Activated CD4-positive, alpha-beta T cell treated with anti-CD3 and anti-CD28 coated beads, Interleukin-2, amount 50 U/mL, for 1 hour (primary cell): ENCODE measurements around the gene SELENOH.
"Not testable (repeated sequence)": the region's sequence is repeated elsewhere in the genome, so short reads cannot be mapped to it uniquely, and the experiment has no call there.

ENCODE experiments used
- DNase-seq: peaks from one replicate; pipeline ENCODE4 v3.0.0-alpha.2; 2020

SELENOH gene, protein sequence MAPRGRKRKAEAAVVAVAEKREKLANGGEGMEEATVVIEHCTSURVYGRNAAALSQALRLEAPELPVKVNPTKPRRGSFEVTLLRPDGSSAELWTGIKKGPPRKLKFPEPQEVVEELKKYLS

DNA sequence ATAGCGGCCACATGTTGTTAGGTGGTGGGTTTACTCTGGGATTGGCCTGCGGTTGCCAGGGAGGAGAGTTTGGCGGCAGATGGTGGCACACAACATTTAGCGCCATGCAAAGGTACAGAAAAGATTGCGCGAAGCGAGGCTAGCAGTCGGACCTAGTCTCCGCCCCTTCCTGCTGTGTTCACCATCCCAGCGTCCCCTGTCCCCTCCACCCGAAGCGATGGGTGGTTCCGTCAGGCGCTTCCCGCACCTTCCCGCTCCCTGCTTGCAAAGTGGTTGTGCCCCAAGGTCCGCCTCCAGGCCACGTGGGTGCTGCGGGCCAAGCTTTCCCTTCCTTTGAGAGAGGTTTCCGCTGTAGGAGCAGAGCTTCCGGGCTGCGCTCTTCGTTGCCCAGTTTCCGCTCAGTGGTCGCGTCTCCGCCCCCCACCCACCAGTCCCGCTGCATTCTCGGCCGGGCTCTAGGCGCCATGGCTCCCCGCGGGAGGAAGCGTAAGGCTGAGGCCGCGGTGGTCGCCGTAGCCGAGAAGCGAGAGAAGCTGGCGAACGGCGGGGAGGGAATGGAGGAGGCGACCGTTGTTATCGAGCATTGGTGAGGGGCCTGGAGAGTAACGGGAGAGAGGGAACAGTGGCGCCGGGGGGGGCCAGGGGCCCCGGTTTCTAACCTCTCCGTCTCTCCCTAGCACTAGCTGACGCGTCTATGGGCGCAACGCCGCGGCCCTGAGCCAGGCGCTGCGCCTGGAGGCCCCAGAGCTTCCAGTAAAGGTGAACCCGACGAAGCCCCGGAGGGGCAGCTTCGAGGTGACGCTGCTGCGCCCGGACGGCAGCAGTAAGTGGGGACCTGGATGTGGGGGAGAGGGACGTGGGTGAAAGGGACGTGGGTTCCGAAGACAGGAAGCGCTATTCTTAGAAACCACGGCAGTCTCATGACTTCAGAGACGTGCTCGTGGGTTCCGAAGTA is at the start of gene SELENOH:
Gene SELENOH, plus strand, starts transcription at position 360 of the 955 bp plus-strand sequence. Its CDS starts 105 bp downstream, at position 465.
- peak; percentile 90 for DNase-seq

DNA sequence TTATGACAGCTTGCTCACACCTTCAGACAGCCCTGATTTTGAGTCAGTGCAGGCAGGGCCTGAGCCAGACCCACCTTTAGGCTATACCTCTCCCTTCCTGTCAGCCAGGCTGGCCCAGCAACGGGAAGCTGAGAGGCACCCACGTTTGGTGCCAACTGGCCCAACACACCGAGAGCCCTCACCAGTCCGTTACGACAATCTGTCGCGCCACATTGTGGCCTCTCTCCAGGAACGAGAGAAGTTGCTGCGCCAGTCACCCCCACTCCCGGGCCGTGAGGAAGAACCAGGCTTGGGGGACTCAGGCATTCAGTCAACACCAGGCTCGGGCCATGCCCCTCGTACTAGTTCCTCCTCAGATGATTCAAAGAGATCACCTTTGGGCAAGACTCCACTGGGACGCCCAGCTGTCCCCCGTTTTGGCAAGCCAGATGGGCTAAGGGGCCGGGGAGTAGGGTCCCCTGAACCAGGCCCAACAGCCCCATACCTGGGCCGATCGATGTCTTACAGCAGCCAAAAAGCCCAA is 42.4 kb upstream of the SELENOH start:
- no peak for DNase-seq

DNA sequence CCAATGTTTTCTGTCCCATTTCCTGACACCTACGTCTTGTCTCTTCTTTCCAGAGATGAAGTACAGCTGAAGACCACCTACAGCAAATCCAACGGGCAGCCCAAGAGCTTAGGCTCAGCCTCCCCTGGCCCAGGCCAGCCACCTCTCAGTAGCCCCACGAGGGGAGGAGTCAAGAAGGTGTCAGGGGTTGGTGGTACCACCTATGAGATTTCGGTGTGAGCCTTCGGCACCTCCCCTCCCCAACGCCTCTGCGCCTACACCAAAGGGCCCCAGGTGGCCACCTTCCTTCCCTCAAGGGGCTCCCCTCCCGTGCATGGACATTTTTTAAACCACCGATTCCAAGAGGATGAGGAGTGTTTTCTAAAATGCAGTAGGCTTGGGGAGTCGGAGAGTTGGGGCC is 41.5 kb upstream of the SELENOH start:
- no peak for DNase-seq

DNA sequence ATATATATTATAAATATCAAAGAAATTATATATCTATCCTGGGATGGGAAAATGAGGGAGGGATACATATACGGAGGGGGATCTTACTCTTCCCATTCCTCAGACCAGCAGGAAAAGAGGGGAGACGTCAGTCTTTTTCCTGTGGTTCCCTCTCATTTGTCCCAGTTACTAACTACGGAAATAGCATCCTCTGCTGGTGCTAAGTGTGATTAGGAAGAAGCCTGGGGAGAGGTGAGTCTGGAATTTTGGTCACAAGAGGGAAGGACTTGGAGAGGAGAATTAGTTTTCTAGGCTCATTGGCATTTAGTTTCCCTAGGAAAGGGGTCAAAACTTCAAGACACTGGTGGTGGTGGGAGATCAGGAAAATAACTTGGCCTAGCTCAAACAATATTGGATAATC is 40.9 kb upstream of the SELENOH start:
- DNase-seq, result no peak

DNA sequence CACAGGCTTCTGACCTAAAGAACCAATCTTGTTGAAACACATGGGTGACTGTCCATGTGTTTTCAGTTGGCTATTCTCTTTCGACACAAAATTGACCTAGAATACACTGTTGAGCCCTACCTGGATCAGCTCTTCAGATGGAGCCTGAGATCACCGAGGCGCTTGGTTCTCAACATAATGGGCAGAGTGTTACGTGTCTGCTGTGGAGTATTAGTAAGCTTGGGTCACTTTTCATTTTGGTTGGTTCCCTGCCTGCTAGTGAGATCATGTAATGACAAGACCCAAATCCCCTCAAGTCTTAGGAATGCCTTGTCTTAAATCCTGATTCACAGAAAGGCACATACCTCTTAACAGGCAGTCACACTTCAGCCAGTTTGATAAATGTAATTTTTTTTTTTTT is 38.0 kb upstream of the SELENOH start:
- DNase-seq, result no peak

DNA sequence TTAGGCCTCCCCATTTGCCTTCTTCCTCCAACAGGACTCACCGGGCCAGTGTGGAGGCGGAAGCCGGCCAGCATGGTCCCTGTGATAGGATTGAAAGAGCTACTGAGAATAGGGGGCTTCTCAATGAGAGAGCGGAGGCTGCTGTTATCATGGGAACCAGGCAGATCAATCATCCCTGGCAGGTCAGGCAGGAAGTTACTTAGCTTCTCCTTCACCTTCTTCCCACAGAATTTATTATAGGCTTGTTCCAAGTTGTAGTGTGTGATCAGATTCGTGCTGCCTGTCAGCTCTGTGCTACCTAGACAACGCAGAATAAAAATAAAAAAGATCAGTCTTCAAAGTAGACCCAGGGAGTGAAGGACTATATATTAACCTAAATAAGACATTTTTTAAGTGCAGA is 36.4 kb upstream of the SELENOH start:
- no peak for DNase-seq

DNA sequence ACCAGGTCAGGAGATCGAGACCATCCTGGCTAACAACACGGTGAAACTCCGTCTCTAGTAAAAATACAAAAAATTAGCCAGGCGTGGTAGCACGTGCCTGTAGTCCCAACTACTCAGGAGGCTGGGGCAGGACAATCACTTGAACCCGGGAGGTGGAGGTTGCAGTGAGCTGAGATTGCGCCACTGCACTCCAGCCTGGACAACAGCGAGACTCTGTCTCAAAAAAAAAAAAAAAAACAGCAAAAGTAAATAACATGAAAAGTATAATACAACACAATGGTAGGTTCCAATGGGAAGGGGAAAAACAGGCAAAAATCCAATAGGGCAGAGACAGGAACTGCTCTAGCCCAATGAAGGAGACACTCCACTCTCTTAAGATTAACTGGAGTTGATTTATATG is 35.9 kb upstream of the SELENOH start:
- DNase-seq, result not testable (repeated sequence)

DNA sequence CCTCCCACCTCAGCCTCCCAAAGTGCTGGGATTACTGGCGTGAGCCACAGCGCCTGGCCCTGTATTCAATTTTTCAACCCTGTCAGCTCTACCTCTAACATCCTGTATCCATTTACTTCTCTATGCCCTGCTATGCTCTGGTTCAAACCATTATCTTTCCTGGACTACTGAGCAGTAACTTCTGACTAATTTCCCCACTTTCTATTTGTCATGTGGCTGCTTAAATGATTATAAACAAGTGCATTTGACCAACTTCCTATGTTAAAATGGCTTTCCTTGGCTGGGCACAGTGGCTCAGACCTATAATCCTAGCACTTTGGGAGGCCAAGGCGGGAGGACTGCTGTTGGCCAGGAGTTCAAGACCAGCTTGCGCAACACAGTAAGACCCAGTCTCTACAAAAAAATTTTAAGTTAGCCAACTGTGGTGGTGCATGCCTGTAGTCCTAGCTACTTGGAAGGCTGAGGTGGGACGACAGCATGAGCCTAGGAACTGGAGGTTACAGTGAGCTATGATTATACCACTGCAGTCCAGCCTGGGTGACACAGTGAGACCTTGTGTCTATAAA is 31.4 kb upstream of the SELENOH start:
- no peak for DNase-seq

DNA sequence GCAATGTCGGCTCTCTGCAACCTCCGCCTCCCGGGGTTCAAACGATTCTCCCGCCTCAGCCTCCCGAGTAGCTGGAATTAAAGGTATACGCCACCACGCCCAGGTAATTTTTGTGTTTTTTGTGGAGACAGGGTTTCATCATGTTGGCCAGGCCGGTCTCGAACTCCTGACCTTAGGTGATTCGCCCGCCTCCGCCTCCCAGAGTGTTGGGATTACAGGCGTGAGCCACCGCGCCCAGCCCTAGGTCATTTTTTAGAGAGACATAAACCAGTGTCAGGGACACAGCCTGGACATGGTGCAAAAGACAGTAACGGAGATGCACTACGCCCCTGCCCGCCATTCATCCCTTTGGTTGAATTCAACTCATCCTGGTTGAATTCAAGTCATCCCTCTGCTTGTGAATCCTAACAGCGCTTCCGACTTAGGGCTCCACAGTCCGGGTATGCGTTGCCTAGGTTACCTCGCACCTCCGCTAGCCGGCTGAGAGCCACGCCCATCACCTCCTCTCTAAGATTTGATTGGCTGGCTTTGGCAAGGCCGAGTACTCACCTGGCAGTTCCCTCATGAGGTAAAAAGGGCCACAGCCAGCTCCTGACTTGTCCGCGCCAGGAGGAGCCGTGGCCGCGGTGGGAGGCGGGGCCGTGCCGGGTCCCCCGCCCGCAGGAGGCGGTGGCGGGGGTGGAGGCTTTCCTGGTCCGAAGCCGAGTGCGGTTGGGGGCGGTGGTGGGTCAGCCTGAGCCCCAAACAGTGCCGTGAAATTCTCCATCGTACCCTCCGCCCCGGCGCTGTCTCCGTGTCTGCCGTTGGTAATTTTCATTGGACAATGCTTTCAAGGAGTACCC is 29.7 kb upstream of the SELENOH start, which contains the start of gene MED19:
Gene MED19, minus strand, starts transcription at position 802 of the 842 bp plus-strand sequence. Its CDS starts 36 bp downstream, at position 766.
- peak; percentile 67 for DNase-seq

DNA sequence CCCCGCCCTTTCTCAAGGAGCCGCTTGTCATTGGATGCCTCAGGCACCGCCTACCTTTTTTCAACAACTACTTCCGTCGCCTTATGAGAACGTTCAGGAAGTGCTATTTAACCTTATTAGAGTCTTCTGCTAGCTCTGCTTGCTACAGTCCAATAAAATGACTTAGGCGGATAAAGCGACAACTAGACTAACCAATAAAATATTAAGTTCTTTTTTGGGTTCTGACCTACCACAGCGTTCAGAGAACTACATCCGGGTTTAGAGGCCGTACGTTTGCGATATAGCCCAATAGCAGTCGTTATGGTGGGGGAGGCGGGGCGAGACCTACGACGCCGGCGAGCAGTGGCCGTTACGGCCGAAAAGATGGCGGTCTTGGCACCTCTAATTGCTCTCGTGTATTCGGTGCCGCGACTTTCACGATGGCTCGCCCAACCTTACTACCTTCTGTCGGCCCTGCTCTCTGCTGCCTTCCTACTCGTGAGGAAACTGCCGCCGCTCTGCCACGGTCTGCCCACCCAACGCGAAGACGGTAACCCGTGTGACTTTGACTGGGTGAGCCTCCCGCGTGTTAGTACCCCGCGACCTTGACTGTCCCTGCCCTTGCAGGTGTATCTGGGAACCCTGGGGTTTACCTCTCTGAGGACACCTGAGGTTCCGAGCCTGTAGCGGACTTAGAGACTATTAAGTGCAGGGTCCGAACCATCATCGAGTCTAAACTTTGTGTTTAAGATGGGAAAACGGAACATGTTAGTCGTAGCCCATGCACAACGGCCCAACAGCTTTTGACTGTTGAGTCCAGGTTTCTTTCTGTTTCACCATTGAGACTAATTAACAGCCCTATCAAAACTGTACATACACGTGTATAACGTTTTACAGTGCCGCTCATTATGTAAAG is 28.8 kb upstream of the SELENOH start, which contains the start of gene TMX2:
Gene TMX2, plus strand, starts transcription at position 338 of the 895 bp plus-strand sequence. Its CDS starts 26 bp downstream, at position 364.
- DNase-seq, result peak; percentile 87

DNA sequence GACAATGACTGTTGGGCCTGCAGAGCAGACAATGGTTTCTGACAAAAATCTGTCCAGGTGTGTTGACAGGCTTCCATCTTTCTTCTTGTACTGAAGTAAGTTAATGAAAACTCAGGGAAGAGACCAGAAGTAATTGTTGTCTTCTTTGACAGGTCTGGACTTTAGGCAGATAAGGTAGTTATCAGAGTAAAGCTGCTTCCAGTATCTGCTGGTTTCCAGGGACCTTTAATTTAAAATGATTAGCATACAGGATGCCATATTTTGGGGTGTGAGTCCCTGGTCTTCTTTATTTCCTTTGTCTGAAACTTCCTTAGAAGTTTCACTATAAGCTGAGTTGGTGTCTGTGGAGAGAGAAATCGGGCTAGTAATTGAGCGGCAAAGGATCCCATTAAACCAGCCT is 27.5 kb upstream of the SELENOH start:
- no peak for DNase-seq

DNA sequence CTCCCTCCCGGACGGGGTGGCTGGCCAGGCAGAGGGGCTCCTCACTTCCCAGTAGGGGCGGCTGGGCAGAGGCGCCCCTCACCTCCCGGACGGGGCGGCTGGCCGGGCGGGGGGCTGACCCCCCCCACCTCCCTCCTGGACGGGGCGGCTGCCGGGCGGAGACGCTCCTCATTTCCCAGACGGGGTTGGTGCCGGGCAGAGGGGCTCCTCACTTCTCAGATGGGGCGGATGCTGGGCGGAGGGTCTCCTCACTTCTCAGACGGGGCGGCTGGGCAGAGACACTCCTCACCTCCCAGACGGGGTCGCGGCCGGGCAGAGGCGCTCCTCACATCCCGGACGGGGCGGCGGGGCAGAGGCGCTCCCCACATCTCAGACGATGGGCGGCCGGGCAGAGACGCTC is 24.6 kb upstream of the SELENOH start:
- not testable (repeated sequence) for DNase-seq

DNA sequence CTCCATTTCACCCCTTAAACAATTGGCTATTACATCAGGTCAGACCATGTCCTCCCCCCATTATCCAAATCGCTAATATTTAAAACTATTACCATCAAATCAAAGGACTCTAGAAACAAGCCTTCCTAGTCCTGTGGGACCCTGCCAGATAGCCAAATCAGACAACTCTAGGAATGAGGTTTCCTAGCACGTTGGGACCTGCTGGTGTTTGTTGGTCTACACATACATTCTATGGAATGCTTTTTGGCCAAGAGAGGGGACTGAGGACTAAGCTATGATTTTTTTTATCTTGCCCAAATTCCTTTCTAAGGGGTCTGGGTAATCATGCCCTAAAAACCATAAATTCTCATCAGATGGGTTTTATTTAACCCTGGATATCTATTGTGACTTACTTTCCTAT is 14.1 kb upstream of the SELENOH start:
- DNase-seq, result no peak

DNA sequence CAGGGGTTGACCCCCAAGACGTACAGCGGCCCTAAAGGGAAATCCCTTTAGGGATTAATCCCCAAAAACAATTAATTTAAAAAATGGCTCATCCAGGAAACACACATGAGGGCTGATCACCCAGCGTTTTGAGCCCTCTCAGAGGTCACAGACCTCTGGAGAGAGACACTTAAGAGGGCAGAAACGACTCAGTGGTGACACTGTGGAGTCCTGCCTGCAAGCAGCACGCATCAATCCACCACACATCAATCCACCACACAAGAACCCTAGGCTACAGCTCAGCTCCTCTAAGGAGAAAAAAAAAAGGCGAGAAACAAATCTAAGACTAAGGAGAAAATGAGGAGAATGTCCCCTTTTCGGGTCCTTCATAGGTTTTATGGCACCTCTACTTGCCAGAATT is 12.5 kb upstream of the SELENOH start:
- no peak for DNase-seq

DNA sequence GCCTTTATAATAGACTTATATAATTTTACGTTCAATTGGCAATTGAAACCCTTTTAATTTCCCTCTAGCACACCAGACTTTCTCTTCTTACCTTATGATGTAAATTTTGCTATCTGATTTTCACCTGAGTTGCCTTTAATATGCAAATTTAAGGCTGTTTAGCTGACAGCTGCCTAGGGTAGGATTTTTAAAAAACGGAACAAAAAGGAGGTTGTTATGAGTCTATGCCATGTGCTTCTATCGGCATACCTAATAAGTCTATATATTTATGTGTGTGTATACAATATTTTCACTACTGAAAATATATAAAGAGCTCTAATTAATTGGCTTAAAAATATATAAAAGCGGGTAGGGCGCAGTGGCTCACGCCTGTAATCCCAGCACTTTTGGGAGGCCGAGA is 11.8 kb upstream of the SELENOH start:
- no peak for DNase-seq

DNA sequence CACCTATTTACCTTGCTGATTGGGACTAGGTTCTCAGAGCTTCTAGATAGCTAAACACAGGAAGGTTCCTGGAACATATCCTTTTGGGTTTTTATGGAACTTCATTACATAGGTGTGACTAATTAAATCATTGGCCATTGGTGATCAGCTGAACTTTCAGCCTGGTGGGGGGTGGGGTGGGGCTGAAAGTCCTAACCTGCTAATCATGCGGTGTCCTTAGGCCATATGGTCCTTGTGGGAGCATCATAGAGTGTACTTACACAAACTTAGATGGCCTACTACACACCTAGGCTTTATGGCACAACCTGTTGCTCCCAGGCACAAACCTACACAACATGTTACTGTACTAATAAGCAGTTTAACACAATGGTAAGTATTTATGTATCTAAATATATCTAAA is 8.6 kb upstream of the SELENOH start:
- DNase-seq, result no peak

DNA sequence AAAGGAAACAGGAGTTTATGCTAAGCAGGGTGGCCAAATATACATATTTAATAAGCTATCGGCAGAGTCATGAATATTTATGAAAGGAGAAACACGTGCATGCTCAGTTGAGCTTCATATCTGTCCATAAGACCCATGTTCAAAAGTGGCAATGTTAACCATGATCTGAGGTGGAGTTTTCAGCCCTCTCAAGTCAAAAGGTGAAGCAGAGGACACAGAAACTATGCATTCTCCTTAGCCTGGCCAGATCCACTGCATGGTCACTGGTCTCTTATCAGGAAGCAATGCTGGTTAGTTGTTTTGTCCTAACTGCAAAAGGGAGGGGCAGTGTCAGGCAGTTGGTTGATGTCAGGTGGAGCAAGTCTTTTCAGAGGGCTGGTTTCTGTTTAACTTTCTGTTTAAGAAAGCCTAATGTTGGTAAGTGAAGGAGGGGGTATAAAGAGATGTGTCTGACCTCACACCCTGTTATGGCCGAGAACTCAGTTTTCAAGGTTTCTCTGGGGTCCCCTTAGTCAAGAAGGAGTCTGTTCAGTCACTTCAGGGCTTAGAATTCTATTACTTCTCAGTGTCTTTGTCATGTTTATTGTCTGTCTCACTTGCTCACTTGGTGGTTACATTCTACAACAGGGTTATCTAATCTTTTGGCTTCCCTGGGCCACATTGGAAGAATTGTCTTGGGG is 5.5 kb upstream of the SELENOH start:
- no peak for DNase-seq

DNA sequence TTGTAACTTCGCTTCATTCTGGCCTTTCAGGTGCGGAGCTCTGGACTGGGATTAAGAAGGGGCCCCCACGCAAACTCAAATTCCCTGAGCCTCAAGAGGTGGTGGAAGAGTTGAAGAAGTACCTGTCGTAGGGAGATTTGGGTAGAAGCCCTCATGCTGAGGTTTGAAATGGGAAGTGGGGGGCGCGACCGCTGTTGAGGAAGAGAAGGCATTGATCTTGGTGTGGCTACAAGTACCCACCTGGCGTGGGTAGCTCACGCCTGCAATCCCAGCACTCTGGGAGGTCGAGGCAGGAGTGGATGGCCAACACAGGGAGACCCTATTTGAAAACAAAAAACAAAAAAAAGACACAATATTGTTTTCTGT is 779 bp downstream of the SELENOH start:
- no peak for DNase-seq

DNA sequence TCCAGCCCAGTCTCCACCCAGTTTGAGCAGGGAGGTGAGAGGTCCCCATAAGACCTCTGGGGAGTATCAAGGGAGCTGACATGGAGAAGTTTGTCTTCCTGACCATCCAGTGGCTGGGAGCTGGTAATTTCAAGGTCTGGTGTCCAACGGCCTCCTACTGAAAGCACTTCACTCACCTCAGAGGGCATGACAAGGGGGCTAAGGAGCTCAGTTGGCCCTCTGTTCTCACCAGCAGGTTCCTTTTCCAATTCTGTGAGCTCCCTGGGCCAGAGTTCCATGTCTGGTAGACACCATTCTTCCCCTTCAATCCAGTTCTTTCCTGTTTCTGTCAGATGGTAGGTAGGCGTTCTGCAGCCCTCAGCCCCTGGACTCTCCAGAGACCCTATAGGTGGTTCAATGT is 3.1 kb downstream of the SELENOH start:
- DNase-seq, result no peak

DNA sequence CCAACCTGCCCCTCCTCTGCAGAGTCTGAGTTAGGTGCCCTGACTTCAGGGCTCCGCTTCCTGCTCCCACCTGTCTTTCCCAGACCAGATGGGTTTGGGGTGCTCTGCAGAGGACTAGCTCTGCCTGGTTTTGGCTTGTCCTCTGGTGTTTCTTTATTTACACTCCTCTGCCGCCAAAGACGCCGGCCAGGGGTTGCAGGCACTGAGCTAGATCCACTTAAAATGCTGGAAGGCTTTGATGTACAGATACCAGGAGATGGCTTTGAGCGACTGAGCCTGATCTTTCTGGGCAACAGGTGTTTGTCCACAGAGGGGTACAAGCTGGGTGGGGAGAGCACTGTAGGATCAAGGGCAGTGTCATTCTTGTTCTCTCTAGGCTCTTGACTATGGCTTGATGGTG is 3.9 kb downstream of the SELENOH start:
- no peak for DNase-seq

DNA sequence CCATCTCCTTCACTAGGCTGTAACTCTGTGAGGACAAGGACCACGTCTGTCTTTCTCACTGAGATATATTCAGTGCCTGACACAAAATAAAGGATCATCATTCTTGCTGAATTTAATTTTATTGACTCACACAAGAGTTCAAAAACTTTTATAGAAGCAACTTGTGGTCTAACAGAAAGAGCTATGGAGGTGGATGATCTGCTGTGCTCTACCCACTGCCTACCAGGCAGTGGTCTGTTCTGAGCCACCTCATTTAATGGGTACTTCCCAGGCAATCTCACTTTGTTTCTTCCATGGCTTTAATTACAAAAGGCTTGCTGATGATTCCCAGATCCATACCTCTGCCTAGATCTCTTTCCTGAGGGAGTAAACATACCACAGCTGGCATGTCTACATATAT is 5.6 kb downstream of the SELENOH start:
- no peak for DNase-seq
